HEK293 (cell line): ENCODE results near the gene CHD2.

ENCODE experiments used
- CTCF ChIP-seq: fragments of 450-650 bp; formaldehyde crosslinking; IDR thresholded peaks from 2 replicates; pipeline ENCODE4 v1.5.1; 2016; ENCODE audit warnings: missing biosample characterization, missing genetic modification characterization
- KLF1 ChIP-seq: fragments of 450-650 bp; formaldehyde crosslinking; IDR thresholded peaks from 2 replicates; pipeline ENCODE4 v1.5.1; 2016; ENCODE audit warnings: missing biosample characterization, missing genetic modification characterization
- REST ChIP-seq: fragments of 450-650 bp; formaldehyde crosslinking; IDR thresholded peaks from 2 replicates; pipeline ENCODE4 v1.5.1; 2016; ENCODE audit warnings: missing biosample characterization, missing genetic modification characterization
- WT1 ChIP-seq: fragments of 450-650 bp; formaldehyde crosslinking; IDR thresholded peaks from 2 replicates; pipeline ENCODE4 v1.5.1; 2016; ENCODE audit warnings: missing biosample characterization, missing genetic modification characterization
- ZNF449 ChIP-seq: fragments of 450-650 bp; formaldehyde crosslinking; IDR thresholded peaks from 2 replicates; pipeline ENCODE4 v1.5.1; 2017; ENCODE audit warnings: missing biosample characterization, mild to moderate bottlenecking, missing genetic modification characterization, moderate library complexity
- ZNF558 ChIP-seq: fragments of 450-650 bp; formaldehyde crosslinking; IDR thresholded peaks from 2 replicates; pipeline ENCODE4 v1.5.1; 2016; ENCODE audit warnings: missing biosample characterization, missing genetic modification characterization

GRCh38 chr15:93050648-93051047 is 150.5 kb downstream of the CHD2 start:
- no peak for TF ChIP-seq CTCF (tag by site-specific recombination)
- no peak for TF ChIP-seq WT1
- no peak for TF ChIP-seq KLF1 (tag by site-specific recombination)
- TF ChIP-seq ZNF558: no peak
- TF ChIP-seq REST (tag by site-specific recombination): no peak
- TF ChIP-seq ZNF449 (tag by site-specific recombination): no peak
